GM18511 (cell line): Measurements from ENCODE around the gene B4GALNT2.

Source experiments
- ATAC-seq: cut with Tn5 transposase; IDR thresholded peaks from one replicate; pipeline ENCODE4 v1.9.1; 2021; ENCODE audit warnings: mild to moderate bottlenecking, moderate library complexity; ENCODE audit not compliant: unreplicated experiment

B4GALNT2 gene

DNA sequence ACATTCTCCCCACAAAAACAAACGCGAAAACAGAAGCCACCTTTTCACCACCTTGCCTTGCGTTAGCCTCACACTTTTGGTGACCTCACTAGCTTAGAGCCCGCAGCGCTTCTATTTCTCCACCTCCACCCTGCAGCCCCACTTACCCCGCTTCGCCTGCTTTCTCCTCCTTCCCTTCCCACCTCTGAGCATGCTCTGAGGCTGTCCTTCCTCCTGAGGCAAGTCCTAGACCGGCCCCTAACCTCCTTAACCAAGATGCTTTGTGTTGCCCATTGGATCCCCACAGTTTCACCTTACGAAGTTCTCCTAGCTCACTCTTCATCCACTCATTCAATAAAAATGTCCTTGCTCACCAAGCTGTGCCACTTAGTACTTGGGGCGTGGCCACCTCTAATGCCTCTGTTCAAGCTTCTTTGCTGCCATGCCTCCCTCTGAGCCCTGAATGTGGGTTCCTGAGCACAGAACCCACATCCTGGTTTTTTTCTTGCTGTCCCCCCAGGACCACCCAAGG, 76.5 kb downstream of the B4GALNT2 start:
- ATAC-seq: no peak

GRCh38 chr17:49210158-49211029, 77.8 kb downstream of the B4GALNT2 start, which contains the start of the genes ABI3 and GNGT2:
Gene ABI3, plus strand, starts transcription at chr17:49210707. Its CDS starts 18 bp downstream, at chr17:49210725.
Gene GNGT2, minus strand, starts transcription at chr17:49210574. Its CDS starts 3,152 bp downstream, at chr17:49207422.
- ATAC-seq: peak; percentile 88

DNA sequence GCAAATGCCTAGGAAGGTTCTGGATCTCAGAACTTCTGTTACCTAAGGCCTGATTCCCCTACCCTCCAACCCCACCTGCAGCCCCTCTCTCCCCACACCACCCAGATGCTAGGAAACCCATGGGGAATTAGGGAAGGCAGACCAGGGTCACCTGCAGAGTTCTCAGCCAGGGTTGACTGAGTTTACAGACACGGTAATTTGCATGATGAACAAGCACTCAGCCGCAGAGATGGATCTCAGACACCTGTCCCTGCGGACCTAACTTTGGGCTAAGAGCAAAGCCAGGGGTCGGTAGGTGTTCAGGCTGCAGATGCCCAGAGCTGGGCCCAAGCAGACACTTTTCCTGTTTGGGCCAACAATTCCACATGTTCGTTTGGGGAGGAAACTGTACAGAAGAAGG, 80.8 kb downstream of the B4GALNT2 start:
- ATAC-seq: no peak

DNA sequence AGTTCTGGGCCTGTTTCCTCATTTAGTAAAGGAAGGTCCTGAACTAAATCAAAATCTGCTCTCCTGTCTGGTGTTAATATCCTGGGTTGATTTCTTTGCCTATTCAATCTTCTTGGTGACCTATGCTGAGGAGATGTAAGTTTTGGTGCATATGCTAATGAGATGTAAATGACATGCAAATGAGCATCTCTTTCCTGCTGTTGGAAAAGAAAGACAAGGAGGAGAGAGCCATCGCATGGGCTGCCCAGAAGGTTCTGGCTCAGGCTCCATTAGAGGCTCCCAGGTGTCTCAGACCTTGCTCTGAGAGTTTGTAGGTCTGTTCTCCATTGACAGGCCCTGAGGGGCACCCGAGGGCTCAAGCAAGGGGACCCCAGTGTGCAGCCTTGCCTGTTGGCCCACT, 81.3 kb downstream of the B4GALNT2 start:
- ATAC-seq: no peak

GRCh38 chr17:49214676-49215360, 82.2 kb downstream of the B4GALNT2 start:
- no peak for ATAC-seq

- ATAC-seq: no peak
Measured at GRCh38 chr17:49216482-49216881, 83.9 kb downstream of the B4GALNT2 start.

- ATAC-seq: no peak
Measured at GRCh38 chr17:49216953-49217650, 84.5 kb downstream of the B4GALNT2 start.

- peak; percentile 59 for ATAC-seq
Measured at GRCh38 chr17:49217651-49218413, 85.3 kb downstream of the B4GALNT2 start.

DNA sequence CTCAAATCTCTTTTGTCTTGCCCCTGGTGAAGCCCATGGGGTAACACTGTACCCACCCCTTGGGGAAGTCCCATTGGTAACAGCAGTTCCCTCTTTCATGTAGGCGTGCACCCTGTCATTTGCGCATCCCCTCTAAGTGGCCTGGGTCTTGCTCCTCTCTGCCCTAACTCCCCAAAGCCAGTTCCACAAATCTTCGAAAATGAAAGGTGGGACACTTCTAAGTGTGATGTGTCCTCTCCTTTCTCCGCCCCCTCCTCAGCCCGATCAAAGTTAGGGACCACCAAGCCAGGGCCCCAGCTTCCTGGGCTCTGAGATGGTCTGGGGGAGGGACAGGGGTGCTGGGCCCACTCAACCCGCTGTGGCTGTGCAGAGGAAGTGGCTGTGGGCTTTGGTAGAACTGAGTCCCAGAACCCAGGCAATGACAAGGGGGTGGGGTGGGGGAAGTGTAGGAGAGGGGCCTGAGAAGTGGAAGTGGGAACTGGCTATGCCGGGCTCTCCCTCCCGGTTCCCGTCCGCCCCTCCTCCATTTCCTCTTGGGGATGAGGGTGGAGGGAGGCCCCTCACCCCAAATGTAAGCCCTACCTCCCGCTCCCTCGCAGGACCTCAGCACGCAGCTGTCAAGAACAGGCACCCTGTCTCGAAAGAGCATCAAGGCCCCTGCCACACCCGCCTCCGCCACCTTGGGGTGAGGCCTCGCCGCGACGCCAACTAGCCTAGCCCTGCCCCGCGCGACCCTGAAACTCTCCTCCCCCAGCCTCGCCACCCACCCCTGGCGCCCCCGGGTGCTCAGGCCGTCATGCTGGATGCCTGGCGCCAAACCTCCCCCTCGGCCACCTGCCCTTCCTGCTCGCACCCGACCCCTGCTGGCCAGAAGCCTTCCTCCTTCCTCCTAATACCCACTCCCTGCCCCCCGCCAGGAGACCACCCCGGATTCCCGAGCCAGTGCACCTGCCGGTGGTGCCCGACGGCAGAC, 86.7 kb downstream of the B4GALNT2 start:
- ATAC-seq: peak; percentile 53

DNA sequence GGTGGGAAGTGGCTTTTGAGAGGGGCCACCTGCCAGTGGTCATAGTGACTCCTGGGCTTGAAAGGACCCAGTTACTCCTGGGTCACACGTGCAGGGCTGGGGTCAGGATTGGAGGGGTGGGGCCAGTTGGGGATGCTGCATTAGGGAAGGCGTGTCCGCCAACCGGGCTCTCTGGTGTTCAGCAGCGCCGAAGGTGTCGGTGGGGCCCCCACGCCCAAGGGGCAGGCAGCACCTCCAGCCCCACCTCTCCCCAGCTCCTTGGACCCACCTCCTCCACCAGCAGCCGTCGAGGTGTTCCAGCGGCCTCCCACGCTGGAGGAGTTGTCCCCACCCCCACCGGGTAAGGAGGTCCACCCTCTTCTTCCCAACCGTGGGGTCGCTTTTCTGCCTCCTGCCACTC, 87.4 kb downstream of the B4GALNT2 start:
- no peak for ATAC-seq

DNA sequence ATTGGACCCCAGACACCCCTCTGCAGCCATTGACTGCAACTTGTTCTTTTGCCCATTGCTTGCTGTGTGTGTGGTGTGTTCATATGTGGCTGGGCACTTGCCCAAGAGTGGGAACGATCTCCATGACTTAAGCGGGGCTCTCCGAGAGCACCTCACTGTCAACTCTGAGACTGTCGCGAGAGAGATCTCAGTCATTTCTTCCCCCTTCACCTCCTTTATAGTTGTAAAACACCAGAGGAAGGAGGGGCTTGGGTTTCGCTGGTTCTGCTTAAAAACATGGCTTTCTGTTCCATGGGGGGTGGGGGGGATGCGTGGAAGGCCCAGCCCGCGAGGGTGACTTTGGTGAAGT, 90.6 kb downstream of the B4GALNT2 start:
- ATAC-seq: no peak

- no peak for ATAC-seq
Measured at GRCh38 chr17:49223517-49224197, 91.1 kb downstream of the B4GALNT2 start.

- ATAC-seq: no peak
Measured at GRCh38 chr17:49224198-49224996, 91.8 kb downstream of the B4GALNT2 start.

GRCh38 chr17:49224997-49225337, 92.4 kb downstream of the B4GALNT2 start:
- ATAC-seq: no peak

DNA sequence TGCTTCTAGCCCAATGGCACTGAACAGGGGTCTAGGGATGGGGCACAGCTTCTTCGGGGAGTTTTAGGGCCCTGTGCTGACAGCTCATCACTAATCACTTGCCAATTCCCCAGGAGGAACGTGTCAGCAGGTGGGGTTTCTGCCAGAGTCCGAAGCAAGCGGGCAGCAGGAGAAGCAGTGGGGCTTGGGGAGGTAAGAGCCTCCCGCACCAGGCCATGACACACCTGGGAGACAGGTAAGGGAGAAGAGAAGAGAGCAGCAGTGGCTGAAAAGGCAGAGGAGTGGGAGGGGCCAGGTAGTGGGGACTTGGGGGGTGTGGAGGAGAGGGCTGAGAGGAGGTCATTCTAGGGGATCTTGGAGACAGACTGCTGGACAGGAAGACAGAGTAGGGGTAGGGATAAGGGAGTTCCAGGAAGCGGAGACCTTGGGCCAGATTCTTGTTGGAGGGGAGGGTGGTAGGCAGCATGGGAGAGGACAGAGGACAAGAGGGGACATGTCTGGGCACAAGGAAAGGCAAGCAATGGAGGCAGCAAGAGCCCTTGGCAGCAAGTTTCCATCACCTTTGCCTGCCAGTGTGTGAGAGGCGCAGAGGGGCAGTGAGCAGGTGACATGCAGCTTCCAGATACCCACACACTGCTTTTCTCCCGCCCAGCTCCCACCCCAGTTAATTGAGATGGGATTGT, 93.1 kb downstream of the B4GALNT2 start:
- no peak for ATAC-seq
